GM10248 (cell line): ENCODE data around the gene GRIA1.

Experiments
- CTCF ChIA-PET: fragments of 300-600 bp; sonication (Branson Sonifier 250); formaldehyde crosslinking; extraction: SDS; loops from one replicate; lab custom pipeline; 2021; ENCODE audit warnings: antibody characterized with exemption; lab: Yijun Ruan, JAX
- POLR2A ChIA-PET: fragments of 350-650 bp; sonication (Branson Sonifier 250); formaldehyde crosslinking; extraction: SDS; loops from one replicate; lab custom pipeline; 2020; ENCODE audit warnings: antibody characterized with exemption; lab: Yijun Ruan, JAX
- DNase-seq: peaks from one replicate; pipeline ENCODE4 v3.0.0; 2012; ENCODE audit errors: extremely low spot score
- TF ChIP-seq, protein P1 (sequence below): IDR thresholded peaks from 2 replicates; pipeline ENCODE4 v1.5.1; 2012; ENCODE audit warnings: mild to moderate bottlenecking, low read depth; ENCODE audit errors: extremely low read depth, missing control alignments, control extremely low read depth

Gene GRIA1

DNA sequence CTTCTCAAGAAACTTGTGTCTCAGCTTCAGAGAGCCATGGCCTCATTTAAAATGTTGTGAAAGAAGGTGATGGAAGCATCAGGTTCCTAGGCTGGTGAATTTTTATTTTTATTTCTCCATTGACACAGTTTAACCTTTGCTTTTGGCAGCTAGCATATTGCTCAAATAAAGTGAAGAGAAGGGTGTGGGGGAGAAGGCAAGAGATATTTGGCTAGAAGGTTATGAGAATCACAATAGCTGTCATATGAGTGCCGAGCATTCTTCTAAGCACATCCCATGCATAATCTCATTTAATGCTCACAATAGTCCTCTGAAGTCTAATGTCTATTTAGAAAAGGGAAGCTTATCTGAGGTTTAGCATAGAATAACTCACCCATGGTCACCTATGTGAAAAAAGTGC lies 43.1 kb downstream of the GRIA1 start:
- no peak for DNase-seq
- TF ChIP-seq, protein P1, sequence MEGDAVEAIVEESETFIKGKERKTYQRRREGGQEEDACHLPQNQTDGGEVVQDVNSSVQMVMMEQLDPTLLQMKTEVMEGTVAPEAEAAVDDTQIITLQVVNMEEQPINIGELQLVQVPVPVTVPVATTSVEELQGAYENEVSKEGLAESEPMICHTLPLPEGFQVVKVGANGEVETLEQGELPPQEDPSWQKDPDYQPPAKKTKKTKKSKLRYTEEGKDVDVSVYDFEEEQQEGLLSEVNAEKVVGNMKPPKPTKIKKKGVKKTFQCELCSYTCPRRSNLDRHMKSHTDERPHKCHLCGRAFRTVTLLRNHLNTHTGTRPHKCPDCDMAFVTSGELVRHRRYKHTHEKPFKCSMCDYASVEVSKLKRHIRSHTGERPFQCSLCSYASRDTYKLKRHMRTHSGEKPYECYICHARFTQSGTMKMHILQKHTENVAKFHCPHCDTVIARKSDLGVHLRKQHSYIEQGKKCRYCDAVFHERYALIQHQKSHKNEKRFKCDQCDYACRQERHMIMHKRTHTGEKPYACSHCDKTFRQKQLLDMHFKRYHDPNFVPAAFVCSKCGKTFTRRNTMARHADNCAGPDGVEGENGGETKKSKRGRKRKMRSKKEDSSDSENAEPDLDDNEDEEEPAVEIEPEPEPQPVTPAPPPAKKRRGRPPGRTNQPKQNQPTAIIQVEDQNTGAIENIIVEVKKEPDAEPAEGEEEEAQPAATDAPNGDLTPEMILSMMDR = no peak
- CTCF ChIA-PET = no interaction called here
- POLR2A ChIA-PET = no interaction called here

DNA sequence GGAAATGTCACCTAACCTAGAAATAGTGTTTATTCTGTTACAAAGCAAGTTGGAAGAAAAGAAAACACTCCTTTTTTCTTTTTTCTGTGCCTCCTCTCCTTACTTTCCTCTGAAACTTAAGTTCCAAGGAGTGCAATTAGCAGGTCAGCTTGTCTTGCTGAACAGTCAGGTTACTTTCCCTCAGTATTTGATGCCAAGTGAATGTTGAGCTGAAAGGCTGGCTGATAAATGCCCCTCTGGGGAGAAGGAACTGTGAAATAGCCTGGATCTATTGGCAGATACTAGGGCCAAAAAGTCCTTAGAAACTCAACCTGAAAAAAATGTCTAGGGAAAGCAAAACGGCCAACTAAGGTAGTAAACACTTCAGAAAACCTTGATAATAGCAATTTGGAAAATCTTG lies 43.6 kb downstream of the GRIA1 start:
- ChIA-PET CTCF (no interaction called here), POLR2A (no interaction called here)
- no peak for DNase-seq
- TF ChIP-seq, protein P1 = no peak

DNA sequence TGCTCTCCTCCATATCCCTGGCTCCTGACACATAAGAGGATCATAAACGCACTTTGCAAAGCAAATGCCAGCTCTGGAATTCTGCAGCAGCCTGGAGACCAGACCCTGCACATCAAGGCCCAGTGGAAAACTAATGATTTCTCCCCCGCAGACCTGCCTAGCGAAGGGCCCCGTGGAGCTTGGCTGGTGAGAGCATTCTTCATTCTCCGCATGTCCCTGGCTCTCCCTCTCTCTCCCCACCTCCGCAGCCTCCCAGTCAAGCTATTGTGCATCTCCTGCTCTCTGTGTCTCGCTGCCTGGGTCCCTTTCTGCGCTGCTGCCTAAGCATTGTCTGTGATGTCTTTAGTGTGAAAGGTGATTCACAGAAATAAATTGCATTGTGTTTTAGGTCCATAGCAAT lies 46.7 kb downstream of the GRIA1 start:
- TF ChIP-seq, protein P1 = no peak
- CTCF ChIA-PET = interaction anchor here (1.0 to 1.2 kb wide), 2 partner anchors 10 to 16 kb away, joined by 3 read pairs; no protein-coding TSS in a partner anchor
- POLR2A ChIA-PET = no interaction called here
- no peak for DNase-seq

DNA sequence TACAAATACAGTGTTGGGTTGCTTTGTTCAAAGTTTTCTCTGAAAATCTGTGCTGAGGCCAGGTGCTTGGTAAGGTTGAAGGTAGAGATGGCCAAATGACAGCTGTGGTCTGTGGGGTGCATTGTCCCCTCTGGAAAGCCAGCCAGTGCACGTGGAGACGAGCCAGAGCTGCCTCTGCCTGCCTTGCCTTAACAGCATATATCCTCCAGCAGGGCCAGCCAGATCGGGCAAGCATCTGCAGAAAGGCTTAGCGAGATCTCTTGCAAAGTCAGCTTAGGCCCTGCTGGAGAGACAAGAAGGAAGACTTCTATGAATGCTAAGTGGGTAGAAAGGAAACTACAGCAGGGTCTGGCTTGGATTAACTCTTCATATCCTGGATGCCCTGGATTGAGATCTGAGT lies 49.5 kb downstream of the GRIA1 start:
- ChIA-PET POLR2A (no interaction called here), CTCF (no interaction called here)
- TF ChIP-seq, protein P1 = no peak
- no peak for DNase-seq

DNA sequence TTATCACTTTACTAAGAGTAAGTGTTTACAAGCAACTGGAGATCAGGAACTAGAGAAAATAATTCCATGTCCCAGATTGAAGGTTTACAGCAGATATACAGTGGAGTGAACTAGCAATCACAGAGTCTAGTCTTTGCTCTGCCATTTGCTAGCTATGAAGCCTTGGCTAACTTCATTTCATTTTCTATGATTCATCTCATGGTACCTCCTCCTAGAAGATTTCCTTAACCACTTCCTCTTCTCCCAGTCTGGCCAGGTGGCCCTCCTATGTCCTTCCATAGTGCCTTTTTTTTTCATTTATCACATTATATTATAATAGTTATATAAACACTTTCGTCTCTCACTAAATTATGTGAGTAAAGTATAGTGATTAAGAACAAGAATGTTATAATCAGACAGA lies 52.1 kb downstream of the GRIA1 start:
- TF ChIP-seq, protein P1 = no peak
- ChIA-PET POLR2A (no interaction called here), CTCF (interaction anchor here (0.9 to 1.0 kb wide), 3 partner anchors 11 to 422 kb away, joined by 3 read pairs; no protein-coding TSS in a partner anchor)
- DNase-seq = no peak

DNA sequence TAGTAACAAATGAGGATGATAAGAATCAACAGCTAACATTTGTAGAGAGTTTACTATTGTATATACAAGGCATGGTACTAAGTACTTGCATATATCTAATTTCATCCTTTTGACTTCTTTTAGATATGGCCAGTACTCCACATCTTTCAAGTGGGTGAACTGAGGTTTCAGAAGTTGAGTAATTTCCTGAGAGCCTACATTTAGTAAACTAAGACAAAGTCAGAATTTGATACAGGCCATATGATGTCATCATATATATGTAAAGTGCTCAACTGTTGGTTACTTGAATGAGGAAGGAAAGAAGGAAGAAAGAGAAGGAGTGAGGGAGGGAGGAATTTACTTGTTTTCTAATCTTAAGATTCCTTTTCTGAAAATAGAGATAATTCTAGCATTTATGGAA lies 52.8 kb downstream of the GRIA1 start:
- DNase-seq = no peak
- ChIA-PET POLR2A (no interaction called here), CTCF (interaction anchor here (1.0 to 1.9 kb wide), 2 partner anchors 16 to 422 kb away, joined by 3 to 4 read pairs; no protein-coding TSS in a partner anchor)
- TF ChIP-seq, protein P1 = no peak
